Measurements from ENCODE around the gene ST8SIA3. TPM values are rescaled to one million over a fixed set of nuclear protein-coding genes. Genes with fewer than 3 reads are reported as not detected.

The ST8SIA3 gene
- polyA plus RNA-seq, 1 donor (not counting 4 experiments of a cell fraction or from before 2014, with no cell fraction given), result not detected

DNA sequence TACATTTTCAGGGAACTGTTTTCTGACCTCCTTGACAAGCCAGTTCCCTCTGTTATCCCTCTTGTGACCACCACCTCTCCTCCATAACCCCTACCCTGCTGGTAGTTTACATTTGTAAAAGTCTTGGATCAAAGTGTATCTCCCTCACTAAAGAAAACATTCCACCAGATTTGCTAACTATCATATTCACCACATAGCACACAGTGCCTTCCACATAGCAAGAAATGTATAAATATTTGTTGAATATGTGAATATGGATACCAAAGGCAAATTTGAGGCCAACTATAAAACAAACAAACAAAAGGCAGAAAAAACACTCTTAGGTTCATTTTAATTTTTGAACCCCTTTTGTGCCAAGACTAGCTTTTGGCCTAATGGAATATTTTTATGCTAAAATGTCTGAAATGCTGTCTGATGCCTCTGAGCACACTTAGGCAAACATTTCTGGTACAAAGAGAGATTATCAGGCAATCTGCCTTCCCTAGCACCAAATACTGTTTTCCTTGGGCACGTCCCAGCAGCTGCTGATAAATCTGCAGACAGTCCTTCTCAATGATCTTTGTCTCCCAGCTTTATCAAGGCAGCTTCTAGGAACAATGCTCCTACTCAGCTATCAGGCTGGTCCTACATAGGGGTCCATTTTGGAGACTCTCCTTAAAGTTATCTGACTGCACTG lies 26.7 kb upstream of the ST8SIA3 start:
- H2AFZ ChIP-seq (ENCODE audit: control insufficient read depth, low read length), result no peak overlapping the region
- H3K79me2 ChIP-seq (ENCODE audit: control insufficient read depth, insufficient read depth, low read length), result no peaks in the 10 kb centered on the region
- DNase-seq (ENCODE audit: low read depth, low spot score) (no peak), FAIRE-seq (no peak)
- no peaks in the 10 kb centered on the region for H3K9me1 ChIP-seq (ENCODE audit: control insufficient read depth, extremely low read depth, insufficient read depth, low read length)
- no peak overlapping the region for H3K4me3 ChIP-seq (ENCODE audit: control insufficient read depth in 2 of 3, extremely low read depth in 1 of 3, insufficient read depth in 2 of 3, low read depth in 1 of 3, low read length in 3 of 3)
- dilution Hi-C loops (cut with MboI; ENCODE audit: extremely low pct_ligation_motif_present, low sequenced_read_pairs), result no loop called here
- no peaks in the 10 kb centered on the region for H3K36me3 ChIP-seq (ENCODE audit: control insufficient read depth in 2 of 2, extremely low read depth in 1 of 2, insufficient read depth in 2 of 2, low read length in 2 of 2)
- no peaks in the 10 kb centered on the region for H3K9me3 ChIP-seq (ENCODE audit: control insufficient read depth, low read depth, low read length)
- no peak overlapping the region for H3K9ac ChIP-seq (ENCODE audit: control insufficient read depth, extremely low read depth, insufficient read depth, low read length)
- TF ChIP-seq CTCF (optimal IDR thresholded peaks at IDR 0.05 in 1 of 3, IDR thresholded peaks at IDR 0.05 in 1 of 3, conservative IDR thresholded peaks at IDR 0.05 in 1 of 3; ENCODE audit: extremely low read depth in 1 of 3, insufficient read depth in 2 of 3, low read length in 3 of 3), result no peak
- no peak for TF ChIP-seq EZH2 (IDR thresholded peaks at IDR 0.05; ENCODE audit: low read length)
- no peaks in the 10 kb centered on the region for H4K20me1 ChIP-seq (ENCODE audit: control insufficient read depth, extremely low read depth, insufficient read depth, low read length)
- no peak overlapping the region for H3K27ac ChIP-seq (ENCODE audit: control insufficient read depth, insufficient read depth, low read length)
- H3K27me3 ChIP-seq (ENCODE audit: control insufficient read depth, extremely low read depth, insufficient read depth, low read length), result no peaks in the 10 kb centered on the region
- H3K4me1 ChIP-seq (ENCODE audit: control insufficient read depth, extremely low read depth, insufficient read depth, low read length), result no peaks in the 10 kb centered on the region
- no peak overlapping the region for H3K4me2 ChIP-seq (ENCODE audit: control insufficient read depth, extremely low read depth, insufficient read depth, low read depth, low read length)

- no peak for FAIRE-seq
- dilution Hi-C loops (cut with MboI; ENCODE audit: extremely low pct_ligation_motif_present, low sequenced_read_pairs), result no loop called here
- no peak for DNase-seq (ENCODE audit: low read depth, low spot score)
- H3K9me1 ChIP-seq (ENCODE audit: control insufficient read depth, extremely low read depth, insufficient read depth, low read length), result no peaks in the 10 kb centered on the region
- H3K27me3 ChIP-seq (ENCODE audit: control insufficient read depth, extremely low read depth, insufficient read depth, low read length), result no peaks in the 10 kb centered on the region
- H3K9me3 ChIP-seq (ENCODE audit: control insufficient read depth, low read depth, low read length), result no peaks in the 10 kb centered on the region
- peaks cover 5% of the 10 kb centered on the region for H3K4me1 ChIP-seq (ENCODE audit: control insufficient read depth, extremely low read depth, insufficient read depth, low read length)
- H3K36me3 ChIP-seq (ENCODE audit: control insufficient read depth in 2 of 2, extremely low read depth in 1 of 2, insufficient read depth in 2 of 2, low read length in 2 of 2), result no peaks in the 10 kb centered on the region
- no peak for TF ChIP-seq EZH2 (IDR thresholded peaks at IDR 0.05; ENCODE audit: low read length)
- no peak for TF ChIP-seq CTCF (optimal IDR thresholded peaks at IDR 0.05 in 1 of 3, IDR thresholded peaks at IDR 0.05 in 1 of 3, conservative IDR thresholded peaks at IDR 0.05 in 1 of 3; ENCODE audit: extremely low read depth in 1 of 3, insufficient read depth in 2 of 3, low read length in 3 of 3)
- H3K27ac ChIP-seq (ENCODE audit: control insufficient read depth, insufficient read depth, low read length), result no peak overlapping the region
- H3K4me3 ChIP-seq (ENCODE audit: control insufficient read depth in 2 of 3, extremely low read depth in 1 of 3, insufficient read depth in 2 of 3, low read depth in 1 of 3, low read length in 3 of 3), result no peak overlapping the region
- no peak overlapping the region for H2AFZ ChIP-seq (ENCODE audit: control insufficient read depth, low read length)
- no peaks in the 10 kb centered on the region for H4K20me1 ChIP-seq (ENCODE audit: control insufficient read depth, extremely low read depth, insufficient read depth, low read length)
- no peak overlapping the region for H3K4me2 ChIP-seq (ENCODE audit: control insufficient read depth, extremely low read depth, insufficient read depth, low read depth, low read length)
- no peaks in the 10 kb centered on the region for H3K79me2 ChIP-seq (ENCODE audit: control insufficient read depth, insufficient read depth, low read length)
- no peak overlapping the region for H3K9ac ChIP-seq (ENCODE audit: control insufficient read depth, extremely low read depth, insufficient read depth, low read length)
Measured at GRCh38 chr18:57326718-57327323, 25.5 kb upstream of the ST8SIA3 start.

Measured in keratinocyte (primary cell).